ENCODE results near the gene AFAP1L1.

- TF ChIP-seq CTCF (IDR thresholded peaks at IDR 0.05) (no peak), EZH2 (IDR thresholded peaks at IDR 0.05) (no peak), EZH2phosphoT487 (IDR thresholded peaks at IDR 0.05) (no peak)
Observed at GRCh38 chr5:149383399-149383798, 111.7 kb downstream of the AFAP1L1 start.

Measured in neural progenitor cell (in vitro differentiated cells).